ENCODE measurements around the gene GAS2L1. TPM values are rescaled to one million over a fixed set of nuclear protein-coding genes. Genes with fewer than 3 reads are reported as not detected.

GAS2L1 gene
- total and polyA plus RNA-seq, 2 donors (not counting 3 experiments of a cell fraction or from before 2014, with no cell fraction given), result 30.5 to 44.0 TPM

DNA sequence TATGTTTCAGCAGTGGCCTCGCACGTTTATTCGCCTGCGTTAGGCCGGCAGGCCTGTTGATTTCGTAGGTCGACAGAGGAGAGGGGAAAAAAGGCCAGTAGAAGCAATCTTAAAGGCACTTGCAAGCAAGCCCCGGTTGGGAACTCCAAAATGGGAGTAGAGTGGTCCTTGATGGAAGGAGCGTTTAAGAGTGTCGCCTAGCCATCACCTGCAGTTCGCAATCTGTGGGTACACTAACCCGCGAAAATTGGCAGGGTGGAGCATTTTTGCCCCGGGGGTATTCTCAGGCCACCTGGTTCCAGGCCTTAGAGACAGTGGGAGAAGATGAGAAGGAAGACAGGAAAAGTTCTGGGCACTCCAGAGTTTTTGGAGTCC is 37.2 kb upstream of the GAS2L1 start:
- dilution Hi-C loops (cut with MboI; ENCODE audit: extremely low pct_ligation_motif_present, low sequenced_read_pairs) (no loop called here), intact Hi-C loops (cut with micrococcal nuclease) (loop anchor here (5.0 kb wide), 1 partner anchor 38 kb away; the partner anchor contains the start of gene GAS2L1)
- ChIA-PET CTCF (no interaction called here), POLR2A (no interaction called here)
- BruUV-seq (replicated peaks), result TSS peak; percentile 16
- DNase-seq (ENCODE audit: low read depth, low spot score) (no peak), FAIRE-seq (no peak)
- Histone ChIP-seq H2AFZ (ENCODE audit: low read depth, low read length) (no peak overlapping the region), H3K27me3 (ENCODE audit: control insufficient read depth in 2 of 2, insufficient read depth in 2 of 2, low read length in 2 of 2) (no peaks in the 10 kb centered on the region), H3K36me3 (ENCODE audit: control insufficient read depth in 2 of 2, extremely low read depth in 1 of 2, insufficient read depth in 2 of 2, low read length in 2 of 2) (peaks cover 12 to 29% of the 10 kb centered on the region in 2 experiments), H3K9me1 (replicated peaks; ENCODE audit: control insufficient read depth, extremely low read depth, insufficient read depth, low read length) (no peaks in the 10 kb centered on the region), H3K9ac (replicated peaks; ENCODE audit: extremely low read depth, insufficient read depth, low read length) (peak overlapping the region; percentile 100), H3K4me3 (replicated peaks in 1 of 3; ENCODE audit: insufficient read depth in 1 of 3, low read depth in 1 of 3, low read length in 3 of 3) (peak overlapping the region; percentile 75 to 85 (median 84)), H3K27ac (ENCODE audit: insufficient read depth, low read depth, low read length) (peak overlapping the region; percentile 100), H3K4me2 (ENCODE audit: insufficient read depth, low read length) (peak overlapping the region; percentile 89), H3K79me2 (ENCODE audit: control insufficient read depth, insufficient read depth, low read length) (peaks cover 79% of the 10 kb centered on the region), H3K4me1 (ENCODE audit: control insufficient read depth, extremely low read depth, insufficient read depth, low read length) (peaks cover 40% of the 10 kb centered on the region), H4K20me1 (replicated peaks; ENCODE audit: control insufficient read depth, extremely low read depth, insufficient read depth, low read length) (peaks cover 19% of the 10 kb centered on the region), H3K9me3 (replicated peaks; ENCODE audit: control insufficient read depth, insufficient read depth, low read length) (no peaks in the 10 kb centered on the region)
- no peak for TF ChIP-seq FOS (IDR thresholded peaks at IDR 0.05; ENCODE audit: borderline replicate concordance, insufficient read depth, low read length)
- TF ChIP-seq EZH2 (IDR thresholded peaks at IDR 0.05; ENCODE audit: borderline replicate concordance, low read depth, low read length, severe bottlenecking), result no peak
- no peak for TF ChIP-seq MYC (IDR thresholded peaks at IDR 0.05; ENCODE audit: low read depth, low read length)
- no peak for TF ChIP-seq POLR2AphosphoS5 (IDR thresholded peaks at IDR 0.05; ENCODE audit: insufficient read depth, low read depth, low read length)
- TF ChIP-seq JUN (IDR thresholded peaks at IDR 0.05; ENCODE audit: borderline replicate concordance, insufficient read depth, insufficient read length, low read depth), result no peak
- TF ChIP-seq GATA2 (IDR thresholded peaks at IDR 0.05; ENCODE audit: insufficient read depth, insufficient read length, low read depth, low read length), result no peak
- TF ChIP-seq, protein P1, sequence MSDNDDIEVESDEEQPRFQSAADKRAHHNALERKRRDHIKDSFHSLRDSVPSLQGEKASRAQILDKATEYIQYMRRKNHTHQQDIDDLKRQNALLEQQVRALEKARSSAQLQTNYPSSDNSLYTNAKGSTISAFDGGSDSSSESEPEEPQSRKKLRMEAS (IDR thresholded peaks at IDR 0.05; ENCODE audit: insufficient read depth, insufficient read length), result no peak
- TF ChIP-seq, protein P2, sequence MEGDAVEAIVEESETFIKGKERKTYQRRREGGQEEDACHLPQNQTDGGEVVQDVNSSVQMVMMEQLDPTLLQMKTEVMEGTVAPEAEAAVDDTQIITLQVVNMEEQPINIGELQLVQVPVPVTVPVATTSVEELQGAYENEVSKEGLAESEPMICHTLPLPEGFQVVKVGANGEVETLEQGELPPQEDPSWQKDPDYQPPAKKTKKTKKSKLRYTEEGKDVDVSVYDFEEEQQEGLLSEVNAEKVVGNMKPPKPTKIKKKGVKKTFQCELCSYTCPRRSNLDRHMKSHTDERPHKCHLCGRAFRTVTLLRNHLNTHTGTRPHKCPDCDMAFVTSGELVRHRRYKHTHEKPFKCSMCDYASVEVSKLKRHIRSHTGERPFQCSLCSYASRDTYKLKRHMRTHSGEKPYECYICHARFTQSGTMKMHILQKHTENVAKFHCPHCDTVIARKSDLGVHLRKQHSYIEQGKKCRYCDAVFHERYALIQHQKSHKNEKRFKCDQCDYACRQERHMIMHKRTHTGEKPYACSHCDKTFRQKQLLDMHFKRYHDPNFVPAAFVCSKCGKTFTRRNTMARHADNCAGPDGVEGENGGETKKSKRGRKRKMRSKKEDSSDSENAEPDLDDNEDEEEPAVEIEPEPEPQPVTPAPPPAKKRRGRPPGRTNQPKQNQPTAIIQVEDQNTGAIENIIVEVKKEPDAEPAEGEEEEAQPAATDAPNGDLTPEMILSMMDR (IDR thresholded peaks at IDR 0.05; ENCODE audit: extremely low read depth in 1 of 2, insufficient read depth in 1 of 2, low read depth in 1 of 2, low read length in 2 of 2), result no peak
- TF ChIP-seq POLR2A (IDR thresholded peaks at IDR 0.05; ENCODE audit: low read depth, low read length), result no peak
